ENCODE measurements around the gene RGS10.

Gene RGS10

DNA sequence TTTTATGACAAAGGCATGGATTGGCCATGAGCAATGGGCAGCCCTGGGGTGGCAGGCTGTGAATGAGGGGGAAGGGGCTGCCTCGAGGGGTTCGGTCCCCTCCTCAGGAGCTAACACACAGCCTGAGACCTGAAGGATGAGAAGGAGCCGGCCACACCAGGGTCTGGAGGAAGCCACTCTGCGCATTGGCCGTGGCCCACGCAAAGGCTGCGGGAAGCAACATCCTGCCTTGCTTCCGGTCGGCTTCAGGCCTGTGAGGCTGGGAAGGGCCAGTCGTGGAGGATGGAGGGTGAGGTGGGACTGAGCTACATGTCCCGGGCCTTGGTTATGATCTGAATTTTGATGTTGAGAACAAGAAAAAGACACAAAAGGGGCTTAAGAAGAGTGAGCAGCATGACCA lies 49.4 kb downstream of the RGS10 start:
- Histone ChIP-seq H3K36me3 (ENCODE audit: insufficient read depth, low read length) (no peaks in the 10 kb centered on the region), H4K20me1 (ENCODE audit: insufficient read depth, low read length, poor library complexity, severe bottlenecking) (no peaks in the 10 kb centered on the region), H3K27me3 (ENCODE audit: insufficient read depth, low read length, poor library complexity, severe bottlenecking) (no peaks in the 10 kb centered on the region), H3K9me3 (ENCODE audit: insufficient read depth, low read depth, low read length) (no peaks in the 10 kb centered on the region), H3K9ac (ENCODE audit: low read depth, low read length, poor library complexity, severe bottlenecking) (no peak overlapping the region), H3K9me2 (replicated peaks; ENCODE audit: low read depth, low read length) (no peaks in the 10 kb centered on the region), H3K4me2 (ENCODE audit: low read depth, low read length, poor library complexity, severe bottlenecking) (no peak overlapping the region), H3K4me3 (ENCODE audit: low read length, poor library complexity, severe bottlenecking) (no peak overlapping the region), H3K4me1 (ENCODE audit: insufficient read depth, low read length, poor library complexity, severe bottlenecking) (peaks cover 47% of the 10 kb centered on the region), H2AFZ (ENCODE audit: low read length) (no peak overlapping the region), H3F3A (ENCODE audit: low read depth) (no peaks in the 10 kb centered on the region), H3K79me2 (ENCODE audit: insufficient read depth, low read length) (no peaks in the 10 kb centered on the region)
- TF ChIP-seq, protein P1, sequence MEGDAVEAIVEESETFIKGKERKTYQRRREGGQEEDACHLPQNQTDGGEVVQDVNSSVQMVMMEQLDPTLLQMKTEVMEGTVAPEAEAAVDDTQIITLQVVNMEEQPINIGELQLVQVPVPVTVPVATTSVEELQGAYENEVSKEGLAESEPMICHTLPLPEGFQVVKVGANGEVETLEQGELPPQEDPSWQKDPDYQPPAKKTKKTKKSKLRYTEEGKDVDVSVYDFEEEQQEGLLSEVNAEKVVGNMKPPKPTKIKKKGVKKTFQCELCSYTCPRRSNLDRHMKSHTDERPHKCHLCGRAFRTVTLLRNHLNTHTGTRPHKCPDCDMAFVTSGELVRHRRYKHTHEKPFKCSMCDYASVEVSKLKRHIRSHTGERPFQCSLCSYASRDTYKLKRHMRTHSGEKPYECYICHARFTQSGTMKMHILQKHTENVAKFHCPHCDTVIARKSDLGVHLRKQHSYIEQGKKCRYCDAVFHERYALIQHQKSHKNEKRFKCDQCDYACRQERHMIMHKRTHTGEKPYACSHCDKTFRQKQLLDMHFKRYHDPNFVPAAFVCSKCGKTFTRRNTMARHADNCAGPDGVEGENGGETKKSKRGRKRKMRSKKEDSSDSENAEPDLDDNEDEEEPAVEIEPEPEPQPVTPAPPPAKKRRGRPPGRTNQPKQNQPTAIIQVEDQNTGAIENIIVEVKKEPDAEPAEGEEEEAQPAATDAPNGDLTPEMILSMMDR (conservative IDR thresholded peaks at IDR 0.05; ENCODE audit: low read length), result no peak
- TF ChIP-seq EZH2phosphoT487 (IDR thresholded peaks at IDR 0.05; ENCODE audit: borderline replicate concordance), result no peak

- Histone ChIP-seq H3K9me3 (ENCODE audit: insufficient read depth, low read depth, low read length) (no peaks in the 10 kb centered on the region), H3K9me2 (replicated peaks; ENCODE audit: low read depth, low read length) (no peaks in the 10 kb centered on the region), H3K4me1 (ENCODE audit: insufficient read depth, low read length, poor library complexity, severe bottlenecking) (peaks cover 47% of the 10 kb centered on the region), H3K4me2 (ENCODE audit: low read depth, low read length, poor library complexity, severe bottlenecking) (peak overlapping the region; percentile 54), H4K20me1 (ENCODE audit: insufficient read depth, low read length, poor library complexity, severe bottlenecking) (no peaks in the 10 kb centered on the region), H3K79me2 (ENCODE audit: insufficient read depth, low read length) (no peaks in the 10 kb centered on the region), H3K9ac (ENCODE audit: low read depth, low read length, poor library complexity, severe bottlenecking) (peak overlapping the region; percentile 21), H2AFZ (ENCODE audit: low read length) (no peak overlapping the region), H3K4me3 (ENCODE audit: low read length, poor library complexity, severe bottlenecking) (peak overlapping the region; percentile 30), H3F3A (ENCODE audit: low read depth) (no peaks in the 10 kb centered on the region), H3K36me3 (ENCODE audit: insufficient read depth, low read length) (no peaks in the 10 kb centered on the region), H3K27me3 (ENCODE audit: insufficient read depth, low read length, poor library complexity, severe bottlenecking) (no peaks in the 10 kb centered on the region)
- no peak for TF ChIP-seq EZH2phosphoT487 (IDR thresholded peaks at IDR 0.05; ENCODE audit: borderline replicate concordance)
- TF ChIP-seq, protein P1 (conservative IDR thresholded peaks at IDR 0.05; ENCODE audit: low read length), result no peak
Observed at GRCh38 chr10:119491966-119492757, 50.4 kb downstream of the RGS10 start.

DNA sequence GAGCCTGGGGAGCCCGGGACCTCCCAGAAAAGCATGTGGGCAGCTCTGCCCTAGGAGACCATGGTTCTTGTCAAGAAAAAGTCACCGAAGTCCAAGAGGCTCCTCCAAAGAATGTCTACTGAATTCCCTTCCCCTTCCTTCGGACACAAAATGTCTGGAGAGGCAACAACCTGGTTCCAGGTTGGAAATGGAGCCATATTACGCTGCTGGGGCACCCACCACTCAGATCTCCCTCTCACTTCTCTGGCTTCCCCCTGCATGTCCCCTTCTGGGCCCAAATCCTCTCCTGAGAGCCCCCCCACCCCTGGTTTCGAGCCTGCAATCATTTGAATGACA lies 52.6 kb downstream of the RGS10 start:
- Histone ChIP-seq H3K27me3 (ENCODE audit: insufficient read depth, low read length, poor library complexity, severe bottlenecking) (no peaks in the 10 kb centered on the region), H3K36me3 (ENCODE audit: insufficient read depth, low read length) (no peaks in the 10 kb centered on the region), H3K4me2 (ENCODE audit: low read depth, low read length, poor library complexity, severe bottlenecking) (peak overlapping the region; percentile 77), H3K4me1 (ENCODE audit: insufficient read depth, low read length, poor library complexity, severe bottlenecking) (peaks cover 45% of the 10 kb centered on the region), H3K9me2 (replicated peaks; ENCODE audit: low read depth, low read length) (no peaks in the 10 kb centered on the region), H3F3A (ENCODE audit: low read depth) (no peaks in the 10 kb centered on the region), H2AFZ (ENCODE audit: low read length) (peak overlapping the region; percentile 84; the same call in 1 of the 2 replicates), H3K9me3 (ENCODE audit: insufficient read depth, low read depth, low read length) (no peaks in the 10 kb centered on the region), H3K79me2 (ENCODE audit: insufficient read depth, low read length) (no peaks in the 10 kb centered on the region), H4K20me1 (ENCODE audit: insufficient read depth, low read length, poor library complexity, severe bottlenecking) (no peaks in the 10 kb centered on the region), H3K9ac (ENCODE audit: low read depth, low read length, poor library complexity, severe bottlenecking) (peak overlapping the region; percentile 60), H3K4me3 (ENCODE audit: low read length, poor library complexity, severe bottlenecking) (peak overlapping the region; percentile 72)
- TF ChIP-seq EZH2phosphoT487 (IDR thresholded peaks at IDR 0.05; ENCODE audit: borderline replicate concordance), result no peak
- TF ChIP-seq, protein P1 (conservative IDR thresholded peaks at IDR 0.05; ENCODE audit: low read length), result peak; percentile 5; the same call in 1 of the 2 replicates
